Natural killer cell (primary cell): ENCODE data around the gene GLRX. TPM values are rescaled to one million over a fixed set of nuclear protein-coding genes. Genes with fewer than 3 reads are reported as not detected.

Experiments used
- ATAC-seq, 3 donors: fragments of 150-1000 bp in 2 of 3; fragments of 200-7000 bp in 1 of 3; cut with Tn5 transposase; 1 replicate in 1 of 3; 2 replicates in 2 of 3; pipeline ENCODE4 v1.10.0; 2021; ENCODE audit warnings: mild to moderate bottlenecking in 2 of 3, moderate library complexity in 2 of 3
- DNase-seq, 2 donors: peaks; one replicate each; pipeline versions ENCODE4 v3.0.0 to v3.0.0-alpha.2; 2013 to 2021; ENCODE audit warnings: mixed read lengths in 1 of 2
- H3K27ac ChIP-seq: one replicate; pipeline ENCODE4 v1.5.1; 2013; ENCODE audit warnings: mild to moderate bottlenecking, low read length
- H3K27me3 ChIP-seq: one replicate; pipeline ENCODE4 v1.6.1; 2013; ENCODE audit warnings: low read length; ENCODE audit not compliant: control insufficient read depth, insufficient read depth
- H3K36me3 ChIP-seq: one replicate; pipeline ENCODE4 v1.6.1; 2013; ENCODE audit warnings: low read length; ENCODE audit not compliant: control insufficient read depth, insufficient read depth
- H3K4me1 ChIP-seq: one replicate; pipeline ENCODE4 v1.6.1; 2013; ENCODE audit warnings: low read length; ENCODE audit not compliant: control insufficient read depth, insufficient read depth
- H3K4me3 ChIP-seq: one replicate; pipeline ENCODE4 v1.5.1; 2013; ENCODE audit warnings: low read length
- H3K9me3 ChIP-seq: one replicate; pipeline ENCODE4 v1.6.1; 2013; ENCODE audit warnings: low read length; ENCODE audit not compliant: control insufficient read depth, insufficient read depth
- H3K27ac Mint-ChIP-seq, 2 donors: one replicate each; pipeline ENCODE4 v1.8.0; 2022; ENCODE audit warnings: mild to moderate bottlenecking in 2 of 2, mixed read lengths in 2 of 2, moderate library complexity in 1 of 2
- H3K27me3 Mint-ChIP-seq, 2 donors: one replicate each; pipeline ENCODE4 v1.8.0; 2022; ENCODE audit warnings: low read depth in 2 of 2, mixed read lengths in 2 of 2
- H3K36me3 Mint-ChIP-seq: one replicate; pipeline ENCODE4 v1.8.0; 2022; ENCODE audit warnings: mixed read lengths
- H3K4me1 Mint-ChIP-seq, 2 donors: one replicate each; pipeline ENCODE4 v1.8.0; 2022; ENCODE audit warnings: mixed read lengths in 2 of 2
- H3K4me3 Mint-ChIP-seq: one replicate; pipeline ENCODE4 v1.8.0; 2022; ENCODE audit warnings: mild to moderate bottlenecking, moderate library complexity, mixed read lengths
- H3K9me3 Mint-ChIP-seq, 2 donors: one replicate each; pipeline ENCODE4 v1.8.0; 2022; ENCODE audit warnings: mixed read lengths in 2 of 2
- CTCF ChIP-seq: fragments of 200-600 bp; IDR thresholded peaks from one replicate; pipeline ENCODE4 v1.8.0; 2022; ENCODE audit warnings: antibody characterized with exemption
- WGBS: methylation state at CpG from one replicate; pipeline ENCODE4 v1.1.7; 2013; ENCODE audit warnings: missing lambda C conversion rate; ENCODE audit not compliant: insufficient coverage; 5-methylcytosine and 5-hydroxymethylcytosine counted together
- intact Hi-C: fragments of 100-400 bp; cut with micrococcal nuclease; formaldehyde crosslinking; loops from one replicate; pipeline ENCODE4 v1.14.2; 2022
- total RNA-seq, 4 donors: library from RNA; stranded (reverse); fragments of 120-200 nt in 1 of 4; gene quantifications; one replicate each; pipeline versions ENCODE4 v1.2.3 to v1.2.4, GENCODE V29; 2013 to 2022

The GLRX gene
- total RNA-seq, 3 donors from 2014 or later (not counting 1 experiment from before 2014, with no cell fraction given): 59.2 to 102 (median 62.5) TPM

DNA sequence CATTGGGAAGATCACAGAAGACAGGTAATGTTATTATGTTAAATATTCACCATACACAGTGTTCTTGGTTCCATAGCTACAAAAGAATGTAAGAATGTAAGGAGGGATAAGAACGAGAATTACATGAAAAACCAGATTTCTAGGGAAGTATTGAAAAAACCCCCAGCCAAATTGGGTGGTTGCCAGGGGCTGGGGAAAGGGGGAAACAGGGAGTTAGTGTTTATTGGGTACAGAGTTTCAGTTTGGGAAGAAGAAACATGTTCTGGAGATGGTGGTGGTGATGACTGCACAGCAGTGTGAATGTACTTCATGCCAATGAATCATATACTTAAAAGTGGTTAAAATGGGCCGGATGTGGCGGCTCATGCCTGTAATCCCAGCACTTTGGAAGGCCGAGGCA, 40.3 kb downstream of the GLRX start:
- ATAC-seq (no peak), DNase-seq (no peak)
- Mint-ChIP-seq H3K27ac (no peak overlapping the region), H3K4me3 (no peak overlapping the region), H3K9me3 (no peaks in the 10 kb centered on the region), H3K27me3 (no peaks in the 10 kb centered on the region), H3K4me1 (peaks cover 23 to 24% of the 10 kb centered on the region in 2 donors), H3K36me3 (peaks cover 18% of the 10 kb centered on the region)
- no peak for TF ChIP-seq CTCF
- WGBS: 93% methylated on average over 4 of the region's 4 CpGs
- peaks cover 13% of the 10 kb centered on the region for H3K4me1 ChIP-seq
- intact Hi-C loops: no loop called here
- no peak overlapping the region for H3K27ac ChIP-seq
- H3K9me3 ChIP-seq: no peaks in the 10 kb centered on the region
- H3K27me3 ChIP-seq: no peaks in the 10 kb centered on the region
- no peaks in the 10 kb centered on the region for H3K36me3 ChIP-seq
- H3K4me3 ChIP-seq: no peak overlapping the region

DNA sequence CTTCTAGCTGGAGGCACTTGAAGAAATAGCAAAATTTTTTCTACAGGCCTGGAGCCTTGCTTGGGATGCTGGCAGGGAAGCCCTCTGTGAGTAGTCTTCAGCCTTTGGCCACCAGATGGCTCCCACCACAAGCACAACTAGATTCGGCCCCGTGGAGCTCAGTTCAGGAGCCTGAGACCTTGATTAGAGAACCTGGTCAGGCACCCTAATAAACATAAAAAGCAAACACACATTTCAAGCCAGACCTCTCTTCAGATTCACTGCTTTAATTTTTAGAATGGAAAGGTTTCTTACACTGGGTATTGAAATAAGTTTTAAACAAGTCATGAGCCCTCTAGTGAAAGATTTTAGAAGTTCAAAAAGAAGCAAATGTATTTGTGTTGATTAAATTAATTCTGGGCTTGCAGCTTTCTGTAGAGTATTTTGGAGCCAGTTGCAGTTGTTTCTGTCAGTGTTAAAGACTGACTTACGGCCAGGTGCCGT, 41.4 kb downstream of the GLRX start:
- intact Hi-C loops: loop anchor here (1.0 to 2.0 kb wide), 4 partner anchors 50 to 117 kb away; partner anchors contain the start of gene RHOBTB3
- TF ChIP-seq CTCF: peak; percentile 94
- H3K36me3 ChIP-seq: no peaks in the 10 kb centered on the region
- peak overlapping the region; percentile 76 to 79 for H3K27ac Mint-ChIP-seq
- no peaks in the 10 kb centered on the region for H3K27me3 Mint-ChIP-seq
- no peak overlapping the region for H3K4me3 ChIP-seq
- peak overlapping the region; percentile 51 for H3K4me3 Mint-ChIP-seq
- ATAC-seq: peak; percentile 88 to 94 (median 94)
- DNase-seq: peak; percentile 54 to 88
- H3K9me3 Mint-ChIP-seq: no peaks in the 10 kb centered on the region
- H3K4me1 Mint-ChIP-seq: peaks cover 23 to 24% of the 10 kb centered on the region in 2 donors
- H3K4me1 ChIP-seq: peaks cover 13% of the 10 kb centered on the region
- H3K27me3 ChIP-seq: no peaks in the 10 kb centered on the region
- no peaks in the 10 kb centered on the region for H3K9me3 ChIP-seq
- peaks cover 10% of the 10 kb centered on the region for H3K36me3 Mint-ChIP-seq
- no peak overlapping the region for H3K27ac ChIP-seq
- 57% methylated on average over 2 of the region's 4 CpGs for WGBS

DNA sequence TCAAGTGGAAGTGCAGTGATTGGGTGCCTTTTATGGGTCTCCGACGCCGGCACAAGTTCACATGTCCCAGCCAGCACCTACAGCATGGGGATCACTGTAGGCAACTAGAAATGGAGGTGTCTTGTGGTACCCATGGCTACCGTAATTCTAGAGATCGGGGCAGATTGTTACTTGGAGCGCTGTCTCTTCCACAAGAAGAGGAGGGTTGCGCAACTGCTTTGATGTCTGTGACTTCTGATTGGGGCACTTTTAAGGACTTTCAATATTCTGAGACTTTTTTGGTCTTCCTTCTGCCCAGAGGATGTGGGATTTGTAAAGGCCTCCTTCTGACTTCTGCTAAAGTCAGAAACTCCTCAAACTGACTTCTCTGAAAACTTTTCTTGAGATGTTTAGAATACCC, 41.9 kb downstream of the GLRX start:
- no peak overlapping the region for H3K4me3 Mint-ChIP-seq
- no peak for TF ChIP-seq CTCF

DNA sequence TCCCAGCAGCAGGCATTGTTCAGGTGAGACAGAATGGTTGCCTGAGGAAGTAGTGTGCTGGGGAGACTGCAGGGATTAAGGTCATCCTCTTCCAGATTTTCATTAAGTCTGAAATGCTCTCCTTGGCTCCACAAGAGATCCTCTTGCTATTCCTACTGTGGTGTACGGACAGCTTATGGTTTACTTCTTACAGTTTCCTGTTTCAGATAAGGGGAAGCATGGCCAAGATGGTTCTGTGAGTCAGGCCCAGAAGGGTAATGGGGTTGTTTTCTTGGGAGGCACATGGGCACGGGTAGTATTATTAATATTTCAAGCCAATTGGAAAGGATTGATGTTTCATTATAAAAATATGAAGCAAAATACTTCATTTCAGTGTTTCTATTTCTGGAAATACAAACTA, 42.9 kb downstream of the GLRX start:
- no peak for TF ChIP-seq CTCF
- Histone ChIP-seq H3K36me3 (no peaks in the 10 kb centered on the region), H3K27ac (peak overlapping the region; percentile 39), H3K27me3 (no peaks in the 10 kb centered on the region), H3K9me3 (no peaks in the 10 kb centered on the region), H3K4me1 (peaks cover 13% of the 10 kb centered on the region), H3K4me3 (no peak overlapping the region)
- 37% methylated on average over 2 of the region's 2 CpGs for WGBS
- ATAC-seq (peak in 2 of 3 donors; percentile 16 to 38), DNase-seq (no peak)
- Mint-ChIP-seq H3K9me3 (no peaks in the 10 kb centered on the region), H3K4me1 (peaks cover 23 to 24% of the 10 kb centered on the region in 2 donors), H3K27me3 (no peaks in the 10 kb centered on the region), H3K4me3 (peak overlapping the region; percentile 66), H3K27ac (peak overlapping the region; percentile 82 to 89), H3K36me3 (no peaks in the 10 kb centered on the region)
- intact Hi-C loops: loop anchor here (2.0 kb wide), 1 partner anchor 49 kb away; the partner anchor contains the start of gene RHOBTB3

More for the DNA sequence above, 41.9 kb downstream of the GLRX start:
- WGBS: 86% methylated on average over 7 of the region's 7 CpGs
- H3K4me1 ChIP-seq: peaks cover 13% of the 10 kb centered on the region
- H3K9me3 Mint-ChIP-seq: no peaks in the 10 kb centered on the region
- H3K27ac Mint-ChIP-seq: peak overlapping the region; percentile 76 to 79
- no peaks in the 10 kb centered on the region for H3K9me3 ChIP-seq
- no peaks in the 10 kb centered on the region for H3K27me3 ChIP-seq
- no peak overlapping the region for H3K27ac ChIP-seq
- no peak overlapping the region for H3K4me3 ChIP-seq
- ATAC-seq: peak in 1 of 3 donors; percentile 5
- no peaks in the 10 kb centered on the region for H3K27me3 Mint-ChIP-seq
- intact Hi-C loops: loop anchor here (2.0 kb wide), 1 partner anchor 50 kb away; the partner anchor contains the start of gene RHOBTB3
- peaks cover 23 to 24% of the 10 kb centered on the region in 2 donors for H3K4me1 Mint-ChIP-seq
- no peak for DNase-seq
- peaks cover 5% of the 10 kb centered on the region for H3K36me3 Mint-ChIP-seq
- no peaks in the 10 kb centered on the region for H3K36me3 ChIP-seq
